Stomach (tissue), 9 donors: ENCODE data around the gene DMAC1. TPM values are rescaled to one million over a fixed set of nuclear protein-coding genes. Genes with fewer than 3 reads are reported as not detected.

Experiments used
- DNase-seq, 2 donors: peaks; one replicate each; pipeline versions ENCODE4 v3.0.0 to v3.0.0-alpha.2; 2013 to 2019
- H3K27ac ChIP-seq, 5 donors: fragments of 200-600 bp in 4 of 5; sonication (generic) in 4 of 5; one replicate each; pipeline ENCODE4 v1.5.1; 2013 to 2019; ENCODE audit warnings: mild to moderate bottlenecking in 1 of 5, moderate library complexity in 1 of 5
- H3K27me3 ChIP-seq, 3 donors: fragments of 200-600 bp; sonication (generic); one replicate each; pipeline ENCODE4 v1.5.1; 2017 to 2019; ENCODE audit warnings: mixed run types in 1 of 3
- H3K36me3 ChIP-seq, 4 donors: fragments of 200-600 bp; sonication (generic); 1 replicate in 3 of 4; 2 replicates in 1 of 4; pipeline ENCODE4 v1.5.1; 2016 to 2019
- H3K4me1 ChIP-seq, 4 donors: fragments of 200-600 bp; sonication (generic); one replicate each; pipeline ENCODE4 v1.5.1; 2016 to 2019
- H3K4me3 ChIP-seq, 4 donors: fragments of 200-600 bp; sonication (generic) in 3 of 4; one replicate each; pipeline ENCODE4 v1.5.1; 2016 to 2019; ENCODE audit warnings: mild to moderate bottlenecking in 1 of 4
- H3K9me3 ChIP-seq, 4 donors: fragments of 200-600 bp; sonication (generic); one replicate each; pipeline ENCODE4 v1.5.1; 2016 to 2019
- EP300 ChIP-seq: sonication (generic); formaldehyde crosslinking; IDR thresholded peaks from one replicate; pipeline ENCODE4 v1.6.1; 2017; ENCODE audit warnings: antibody characterized with exemption
- POLR2A ChIP-seq, 4 donors: fragments of 450-650 bp; IDR thresholded peaks; one replicate each; pipeline ENCODE4 v1.6.1; 2016; ENCODE audit warnings: antibody characterized with exemption in 4 of 4, control low read depth in 2 of 4, mild to moderate bottlenecking in 1 of 4, moderate library complexity in 1 of 4
- POLR2AphosphoS5 ChIP-seq, 3 donors: sonication (generic); formaldehyde crosslinking; IDR thresholded peaks; one replicate each; pipeline ENCODE4 v1.6.1; 2016; ENCODE audit warnings: antibody characterized with exemption in 3 of 3
- WGBS, 5 donors: extraction: QIAGEN DNeasy Blood & Tissue Kit in 3 of 5; methylation state at CpG; one replicate each; pipeline versions ENCODE4 v1.1.5 to v1.1.7; 2013 to 2018; 5-methylcytosine and 5-hydroxymethylcytosine counted together
- intact Hi-C: fragments of 100-400 bp; cut with DNase I; formaldehyde crosslinking; loops from one replicate; pipeline ENCODE4 v1.15.1; 2023; ENCODE audit warnings: low total_unique reads
- polyA plus RNA-seq, 3 donors: library from polyadenylated mRNA; stranded (reverse); fragments of 200-250 nt; gene quantifications; one replicate each; pipeline ENCODE4 v1.2.3, GENCODE V29; 2013
- total RNA-seq, 5 donors: library from RNA; depleted of rRNA; stranded (reverse); fragments of >200 nt; gene quantifications; one replicate each; pipeline versions ENCODE4 v1.1.0 to v1.2.3, GENCODE V29; 2014 to 2016
- TF ChIP-seq, protein P1 (sequence below), 7 experiments: fragments of 450-650 bp in 4 of 7; fragments of 200-600 bp in 3 of 7; sonication (generic) in 3 of 7; IDR thresholded peaks; one replicate each; pipeline ENCODE4 v1.5.1; 2016 to 2019; ENCODE audit warnings: antibody characterized with exemption in 7 of 7, control low read depth in 2 of 7, mild to moderate bottlenecking in 1 of 7
- donor health status: healthy with polysubstance abuse.
- donor health status: Bipolar disorder and iron deficiency.
- donor health status: healthy.

Gene DMAC1
- total and polyA plus RNA-seq, 8 donors, result 0.89 to 25.5 (median 14.3) TPM

DNA sequence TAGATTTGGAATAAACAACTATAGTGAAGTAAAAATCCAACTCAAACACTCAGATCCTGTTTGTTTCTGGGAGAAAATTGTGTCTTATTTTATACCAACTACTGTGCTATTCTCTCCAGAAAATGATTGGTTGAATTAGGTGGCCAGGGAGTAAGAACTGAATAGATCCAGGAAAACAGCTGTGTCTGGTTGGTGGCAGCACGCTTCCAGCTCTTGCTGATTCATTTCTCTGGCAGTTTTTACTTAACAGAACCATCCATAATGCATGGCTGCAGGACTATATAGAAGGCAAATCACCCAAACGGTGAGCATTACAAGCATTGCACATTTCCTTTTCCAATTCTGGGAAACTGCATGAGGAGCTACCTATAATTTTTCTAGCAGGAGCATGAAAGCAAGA lies 29.5 kb downstream of the DMAC1 start:
- Histone ChIP-seq H3K4me1 (peaks cover 0 to 5% (median 0%) of the 10 kb centered on the region in 4 donors), H3K36me3 (no peaks in the 10 kb centered on the region), H3K9me3 (peaks cover 0 to 6% (median 3%) of the 10 kb centered on the region in 4 donors), H3K27ac (no peak overlapping the region), H3K27me3 (no peaks in the 10 kb centered on the region), H3K4me3 (no peak overlapping the region)
- intact Hi-C loops, result no loop called here
- WGBS, 5 donors, result 12 to 22% (median 18%) methylated on average over 2 of the region's 2 CpGs
- DNase-seq, result no peak
- TF ChIP-seq POLR2A (IDR thresholded peaks at IDR 0.05) (no peak), POLR2AphosphoS5 (IDR thresholded peaks at IDR 0.05) (no peak), EP300 (no peak)
- TF ChIP-seq, protein P1, sequence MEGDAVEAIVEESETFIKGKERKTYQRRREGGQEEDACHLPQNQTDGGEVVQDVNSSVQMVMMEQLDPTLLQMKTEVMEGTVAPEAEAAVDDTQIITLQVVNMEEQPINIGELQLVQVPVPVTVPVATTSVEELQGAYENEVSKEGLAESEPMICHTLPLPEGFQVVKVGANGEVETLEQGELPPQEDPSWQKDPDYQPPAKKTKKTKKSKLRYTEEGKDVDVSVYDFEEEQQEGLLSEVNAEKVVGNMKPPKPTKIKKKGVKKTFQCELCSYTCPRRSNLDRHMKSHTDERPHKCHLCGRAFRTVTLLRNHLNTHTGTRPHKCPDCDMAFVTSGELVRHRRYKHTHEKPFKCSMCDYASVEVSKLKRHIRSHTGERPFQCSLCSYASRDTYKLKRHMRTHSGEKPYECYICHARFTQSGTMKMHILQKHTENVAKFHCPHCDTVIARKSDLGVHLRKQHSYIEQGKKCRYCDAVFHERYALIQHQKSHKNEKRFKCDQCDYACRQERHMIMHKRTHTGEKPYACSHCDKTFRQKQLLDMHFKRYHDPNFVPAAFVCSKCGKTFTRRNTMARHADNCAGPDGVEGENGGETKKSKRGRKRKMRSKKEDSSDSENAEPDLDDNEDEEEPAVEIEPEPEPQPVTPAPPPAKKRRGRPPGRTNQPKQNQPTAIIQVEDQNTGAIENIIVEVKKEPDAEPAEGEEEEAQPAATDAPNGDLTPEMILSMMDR (IDR thresholded peaks at IDR 0.05), result no peak

DNA sequence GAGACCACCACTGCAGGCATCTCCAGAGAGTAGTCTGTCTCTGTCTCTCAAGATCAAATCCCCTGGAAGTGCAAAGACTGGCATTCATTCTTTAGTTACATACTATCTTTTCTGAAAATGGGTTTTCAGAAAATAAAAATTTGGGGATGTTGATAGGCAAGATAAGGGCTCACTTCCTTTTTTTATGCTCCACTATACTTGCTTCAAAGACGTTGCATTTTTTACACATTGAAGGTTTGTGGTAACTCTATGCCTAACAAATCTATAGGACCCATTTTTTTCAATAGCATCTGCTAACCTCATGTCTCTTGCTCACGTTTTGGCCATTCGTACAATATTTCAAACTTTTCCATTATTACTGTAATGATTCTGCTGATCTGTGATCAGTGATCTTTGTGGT lies 37.0 kb downstream of the DMAC1 start:
- Histone ChIP-seq H3K36me3 (no peaks in the 10 kb centered on the region), H3K27me3 (no peaks in the 10 kb centered on the region), H3K27ac (no peak overlapping the region), H3K9me3 (peaks cover 0 to 19% (median 7%) of the 10 kb centered on the region in 4 donors), H3K4me3 (no peak overlapping the region), H3K4me1 (no peaks in the 10 kb centered on the region)
- DNase-seq, result no peak
- TF ChIP-seq EP300, result no peak
- TF ChIP-seq, protein P1 (IDR thresholded peaks at IDR 0.05), result no peak
- no peak for TF ChIP-seq POLR2AphosphoS5 (IDR thresholded peaks at IDR 0.05)
- no peak for TF ChIP-seq POLR2A (IDR thresholded peaks at IDR 0.05)
- WGBS, 5 donors, result 76 to 94% (median 85%) methylated on average over 3 of the region's 3 CpGs
- intact Hi-C loops, result no loop called here

DNA sequence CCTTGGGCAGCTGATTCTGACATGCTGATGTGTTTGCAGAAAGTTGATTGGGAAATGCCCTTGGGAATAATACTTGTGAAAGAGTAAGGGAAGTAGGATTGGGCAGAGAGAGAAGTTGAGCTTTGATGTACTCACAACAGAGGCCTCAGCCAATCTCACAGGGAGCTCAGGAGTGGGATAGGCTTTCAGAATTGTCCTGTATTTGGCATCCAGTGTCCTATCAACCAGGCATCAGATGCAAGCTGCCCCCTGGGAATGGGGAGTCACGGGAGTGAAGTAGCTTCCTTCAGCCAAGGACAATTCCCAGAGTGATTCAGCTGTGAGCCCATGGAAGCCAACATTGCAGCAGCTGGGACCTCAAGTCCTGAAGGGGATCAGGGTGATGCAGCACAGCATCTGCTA lies 39.6 kb downstream of the DMAC1 start:
- 71 to 100% (median 83%) methylated on average over 1 of the region's 1 CpG for WGBS, 5 donors
- TF ChIP-seq, protein P1 (IDR thresholded peaks at IDR 0.05), result no peak
- no peak for TF ChIP-seq POLR2A (IDR thresholded peaks at IDR 0.05)
- TF ChIP-seq POLR2AphosphoS5 (IDR thresholded peaks at IDR 0.05), result no peak
- no peak for TF ChIP-seq EP300
- intact Hi-C loops, result no loop called here

DNA sequence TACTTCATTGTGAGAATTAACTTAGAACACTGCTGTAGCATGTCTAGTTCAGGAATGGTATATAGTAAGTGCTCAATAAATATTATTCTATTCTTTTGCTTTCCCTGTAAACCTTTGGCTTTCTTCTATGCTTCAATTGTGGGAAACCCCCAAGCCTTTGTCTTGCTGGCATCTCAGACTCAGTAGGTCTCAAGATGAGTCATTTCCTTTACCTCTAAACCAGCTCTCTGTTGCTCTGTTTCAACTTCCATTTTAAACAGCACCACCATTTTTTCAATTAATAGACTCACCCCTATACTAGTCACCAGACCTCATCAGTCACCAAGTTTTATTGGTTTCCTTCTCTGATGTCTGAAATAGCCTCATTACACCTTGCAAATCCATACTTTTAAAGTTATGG lies 43.5 kb downstream of the DMAC1 start:
- TF ChIP-seq POLR2A (IDR thresholded peaks at IDR 0.05), result no peak
- TF ChIP-seq EP300, result no peak
- TF ChIP-seq, protein P1 (IDR thresholded peaks at IDR 0.05), result no peak
- no peak for TF ChIP-seq POLR2AphosphoS5 (IDR thresholded peaks at IDR 0.05)
- Histone ChIP-seq H3K27me3 (no peaks in the 10 kb centered on the region), H3K9me3 (no peaks in the 10 kb centered on the region), H3K27ac (no peak overlapping the region), H3K4me3 (no peak overlapping the region), H3K4me1 (no peaks in the 10 kb centered on the region), H3K36me3 (no peaks in the 10 kb centered on the region)
- DNase-seq, result no peak
- intact Hi-C loops, result no loop called here

More for the DNA sequence above, 39.6 kb downstream of the DMAC1 start:
- Histone ChIP-seq H3K27ac (no peak overlapping the region), H3K36me3 (no peaks in the 10 kb centered on the region), H3K4me3 (no peak overlapping the region), H3K9me3 (peaks cover 0 to 12% (median 4%) of the 10 kb centered on the region in 4 donors), H3K4me1 (no peaks in the 10 kb centered on the region), H3K27me3 (no peaks in the 10 kb centered on the region)
- no peak for DNase-seq
